Body of pancreas (tissue), 4 donors: ENCODE results near the gene ZNF789. TPM values are rescaled to one million over a fixed set of nuclear protein-coding genes. Genes with fewer than 3 reads are reported as not detected.

Experiments used
- ATAC-seq: fragments of 150-250 bp; one replicate; pipeline ENCODE4 v1.9.1; 2016
- DNase-seq, 4 donors: peaks; one replicate each; pipeline ENCODE4 v3.0.0-alpha.2; 2019
- H3K27ac ChIP-seq, 4 donors: fragments of 200-600 bp; sonication (generic); 1 replicate in 3 of 4; 2 replicates in 1 of 4; pipeline versions ENCODE4 v1.5.1 to v1.6.1; 2016 to 2019; ENCODE audit warnings: mild to moderate bottlenecking in 1 of 4, mixed read lengths in 1 of 4, moderate library complexity in 1 of 4
- H3K27me3 ChIP-seq, 2 donors: fragments of 200-600 bp; sonication (generic); one replicate each; pipeline ENCODE4 v1.6.0; 2016; ENCODE audit warnings: mild to moderate bottlenecking in 1 of 2
- H3K36me3 ChIP-seq, 2 donors: fragments of 200-600 bp; sonication (generic); replicated peaks in 1 of 2; 2 replicates each; pipeline ENCODE4 v1.5.1; 2016; ENCODE audit warnings: low read depth in 2 of 2; ENCODE audit not compliant: insufficient read depth in 1 of 2
- H3K4me1 ChIP-seq: fragments of 200-600 bp; sonication (generic); one replicate; pipeline ENCODE4 v1.6.0; 2016
- H3K4me3 ChIP-seq, 2 donors: fragments of 200-600 bp; sonication (generic); 1 replicate in 1 of 2; 2 replicates in 1 of 2; pipeline ENCODE4 v1.5.1; 2016 to 2019
- H3K9me3 ChIP-seq, 3 donors: fragments of 200-600 bp; sonication (generic); 1 replicate in 2 of 3; 2 replicates in 1 of 3; pipeline ENCODE4 v1.5.1; 2016
- CTCF ChIP-seq, 7 experiments: fragments of 450-650 bp in 4 of 7; fragments of 200-600 bp in 3 of 7; sonication (generic) in 3 of 7; IDR thresholded peaks; one replicate each; pipeline ENCODE4 v1.5.1; 2016 to 2019; ENCODE audit warnings: antibody characterized with exemption in 7 of 7
- POLR2A ChIP-seq, 3 donors: fragments of 450-650 bp; IDR thresholded peaks; one replicate each; pipeline ENCODE4 v1.6.1; 2016; ENCODE audit warnings: antibody characterized with exemption in 3 of 3, mild to moderate bottlenecking in 2 of 3
- WGBS, 2 donors: methylation state at CpG; one replicate each; pipeline ENCODE4 v1.1.5; 2017; 5-methylcytosine and 5-hydroxymethylcytosine counted together
- intact Hi-C: fragments of 100-400 bp; cut with DNase I; formaldehyde crosslinking; loops from one replicate; pipeline ENCODE4 v1.15.1; 2023
- total RNA-seq, 2 donors: library from RNA; depleted of rRNA; stranded (reverse); fragments of >200 nt; gene quantifications; one replicate each; pipeline ENCODE4 v1.1.0, GENCODE V29; 2016

The ZNF789 gene
- total RNA-seq, 2 donors from 2014 or later, result 5.4 to 22.7 TPM

- peaks cover 0 to 12% of the 10 kb centered on the region in 2 donors for H3K36me3 ChIP-seq
- intact Hi-C loops, result no loop called here
- H3K27ac ChIP-seq, result no peak overlapping the region
- TF ChIP-seq CTCF (IDR thresholded peaks at IDR 0.05) (no peak), POLR2A (IDR thresholded peaks at IDR 0.05) (no peak)
- no peaks in the 10 kb centered on the region for H3K9me3 ChIP-seq
- H3K4me3 ChIP-seq, result no peak overlapping the region
- H3K27me3 ChIP-seq, result no peaks in the 10 kb centered on the region
- no peak for DNase-seq
- H3K4me1 ChIP-seq, result peaks cover 18% of the 10 kb centered on the region
- WGBS, 2 donors, result 74 to 78% methylated on average over 14 to 26 of the region's 26 CpGs
- ATAC-seq, result no peak
Measured at GRCh38 chr7:99457650-99458493, 14.8 kb upstream of the ZNF789 start.

- DNase-seq (no peak), ATAC-seq (no peak)
- TF ChIP-seq POLR2A (IDR thresholded peaks at IDR 0.05) (no peak), CTCF (IDR thresholded peaks at IDR 0.05) (peak in 2 of 7 experiments; percentile 15 to 17)
- no peak overlapping the region for H3K4me3 ChIP-seq
- no peak overlapping the region for H3K27ac ChIP-seq
- no peaks in the 10 kb centered on the region for H3K9me3 ChIP-seq
- no peaks in the 10 kb centered on the region for H3K27me3 ChIP-seq
- WGBS, 2 donors, result 92 to 96% methylated on average over 8 of the region's 8 CpGs
- intact Hi-C loops, result no loop called here
- H3K4me1 ChIP-seq, result peaks cover 22% of the 10 kb centered on the region
- H3K36me3 ChIP-seq, result peaks cover 0 to 10% of the 10 kb centered on the region in 2 donors
Measured at GRCh38 chr7:99459087-99459486, 13.6 kb upstream of the ZNF789 start.

GRCh38 chr7:99460651-99461050 lies 12.0 kb upstream of the ZNF789 start:
- Histone ChIP-seq H3K36me3 (peaks cover 0 to 9% of the 10 kb centered on the region in 2 donors), H3K4me1 (peaks cover 35% of the 10 kb centered on the region), H3K4me3 (no peak overlapping the region), H3K27me3 (no peaks in the 10 kb centered on the region), H3K9me3 (no peaks in the 10 kb centered on the region), H3K27ac (no peak overlapping the region)
- 69 to 76% methylated on average over 11 of the region's 11 CpGs for WGBS, 2 donors
- TF ChIP-seq CTCF (IDR thresholded peaks at IDR 0.05) (no peak), POLR2A (IDR thresholded peaks at IDR 0.05) (no peak)
- intact Hi-C loops, result no loop called here
- no peak for DNase-seq
- ATAC-seq, result no peak

GRCh38 chr7:99461221-99461620 lies 11.5 kb upstream of the ZNF789 start:
- intact Hi-C loops, result no loop called here
- DNase-seq (no peak), ATAC-seq (no peak)
- Histone ChIP-seq H3K4me3 (no peak overlapping the region), H3K36me3 (peaks cover 0 to 9% of the 10 kb centered on the region in 2 donors), H3K4me1 (peaks cover 37% of the 10 kb centered on the region), H3K9me3 (no peaks in the 10 kb centered on the region), H3K27ac (no peak overlapping the region), H3K27me3 (no peaks in the 10 kb centered on the region)
- no peak for TF ChIP-seq CTCF (IDR thresholded peaks at IDR 0.05)
- TF ChIP-seq POLR2A (IDR thresholded peaks at IDR 0.05), result no peak
- WGBS, 2 donors, result 81 to 84% methylated on average over 2 of the region's 2 CpGs

GRCh38 chr7:99465421-99465768 lies 7.3 kb upstream of the ZNF789 start:
- Histone ChIP-seq H3K27me3 (no peaks in the 10 kb centered on the region), H3K4me1 (peaks cover 48% of the 10 kb centered on the region), H3K36me3 (no peaks in the 10 kb centered on the region), H3K27ac (peak overlapping the region; percentile 58 to 88 (median 79)), H3K4me3 (peak overlapping the region; percentile 21 to 71), H3K9me3 (no peaks in the 10 kb centered on the region)
- ATAC-seq, result no peak
- DNase-seq, result no peak
- WGBS, 2 donors, result 1 to 2% methylated on average over 9 of the region's 9 CpGs
- TF ChIP-seq POLR2A (IDR thresholded peaks at IDR 0.05) (no peak), CTCF (IDR thresholded peaks at IDR 0.05) (no peak)
- intact Hi-C loops, result no loop called here
